HG03039 (cell line): Measurements from ENCODE around the gene MACROD2.

Experiments
- ATAC-seq: cut with Tn5 transposase; IDR thresholded peaks from one replicate; pipeline ENCODE4 v1.9.1; 2021; ENCODE audit warnings: mild to moderate bottlenecking, moderate library complexity; ENCODE audit not compliant: unreplicated experiment

Gene MACROD2

GRCh38 chr20:16043931-16044330 lies 2048.6 kb downstream of the MACROD2 start:
- ATAC-seq, result no peak

GRCh38 chr20:16048876-16049275 lies 2053.6 kb downstream of the MACROD2 start:
- ATAC-seq, result no peak

- no peak for ATAC-seq
These were observed 2054.3 kb downstream of the MACROD2 start for GRCh38 chr20:16049529-16050093.

- ATAC-seq, result no peak
These were observed 2055.1 kb downstream of the MACROD2 start for GRCh38 chr20:16050366-16050765.

- no peak for ATAC-seq
These were observed 2056.7 kb downstream of the MACROD2 start for GRCh38 chr20:16051968-16052367.

- no peak for ATAC-seq
These were observed 2057.1 kb downstream of the MACROD2 start for GRCh38 chr20:16052456-16052855.

GRCh38 chr20:16054985-16055384 lies 2059.7 kb downstream of the MACROD2 start:
- ATAC-seq, result no peak

GRCh38 chr20:16057651-16058050 lies 2062.3 kb downstream of the MACROD2 start:
- no peak for ATAC-seq

GRCh38 chr20:16058268-16058667 lies 2063.0 kb downstream of the MACROD2 start:
- no peak for ATAC-seq

GRCh38 chr20:16059841-16060240 lies 2064.5 kb downstream of the MACROD2 start:
- no peak for ATAC-seq

GRCh38 chr20:16061351-16061750 lies 2066.0 kb downstream of the MACROD2 start:
- ATAC-seq, result no peak

- no peak for ATAC-seq
These were observed 2067.6 kb downstream of the MACROD2 start for GRCh38 chr20:16062661-16063581.

- ATAC-seq, result no peak
These were observed 2068.6 kb downstream of the MACROD2 start for GRCh38 chr20:16063881-16064280.

- no peak for ATAC-seq
These were observed 2069.8 kb downstream of the MACROD2 start for GRCh38 chr20:16064989-16065707.

GRCh38 chr20:16066571-16066970 lies 2071.3 kb downstream of the MACROD2 start:
- no peak for ATAC-seq

GRCh38 chr20:16069389-16070010 lies 2074.2 kb downstream of the MACROD2 start:
- ATAC-seq, result peak; percentile 86

GRCh38 chr20:16072220-16072619 lies 2076.9 kb downstream of the MACROD2 start:
- ATAC-seq, result no peak

- ATAC-seq, result no peak
These were observed 2083.0 kb downstream of the MACROD2 start for GRCh38 chr20:16078172-16078898.

- ATAC-seq, result no peak
These were observed 2086.1 kb downstream of the MACROD2 start for GRCh38 chr20:16081421-16081820.

- ATAC-seq, result no peak
These were observed 2086.8 kb downstream of the MACROD2 start for GRCh38 chr20:16082051-16082550.
